ENCODE measurements around the gene AQP9.

AQP9 gene

DNA sequence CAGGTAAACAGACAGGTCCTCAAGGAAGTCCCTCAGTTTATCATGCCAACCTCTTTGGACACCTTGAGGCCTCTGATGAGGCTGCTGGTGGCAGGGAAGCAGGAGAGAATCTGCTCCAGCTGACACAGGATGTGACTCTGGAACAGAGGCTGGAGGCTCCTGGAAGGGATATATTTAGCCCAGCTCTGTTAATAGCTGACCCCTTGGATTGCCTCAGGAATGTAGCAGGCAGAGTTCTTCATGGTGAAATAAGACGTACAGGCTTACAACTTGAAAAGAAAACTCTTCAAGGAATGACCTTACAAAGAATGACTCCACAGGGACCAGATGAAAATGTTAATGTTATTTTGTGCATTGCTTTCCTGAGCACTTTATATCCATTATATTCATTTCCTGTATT lies 90.5 kb downstream of the AQP9 start:
- peak; percentile 49 for DNase-seq

GRCh38 chr15:58229297-58229768 lies 91.2 kb downstream of the AQP9 start:
- DNase-seq, result no peak

- no peak for DNase-seq
Measured at GRCh38 chr15:58232281-58233065, 94.3 kb downstream of the AQP9 start.

DNA sequence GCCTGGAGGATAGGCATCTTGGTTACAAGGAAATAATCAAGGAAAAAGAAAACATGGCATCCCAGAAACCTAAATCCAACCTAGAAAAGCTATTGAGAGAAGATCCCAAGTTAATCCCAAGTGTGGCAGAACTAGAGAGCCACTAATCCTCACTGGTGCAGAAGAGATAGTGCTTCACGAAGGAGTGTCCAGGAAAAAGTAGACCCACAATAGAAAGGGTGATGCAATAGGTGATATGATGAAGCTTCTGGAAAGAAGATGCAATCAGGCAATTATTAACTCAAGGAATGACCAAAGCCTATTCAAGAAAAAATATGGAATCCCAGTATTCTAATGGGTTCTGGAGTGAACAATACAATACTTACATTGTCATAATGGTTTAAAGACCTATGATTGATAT lies 95.2 kb downstream of the AQP9 start:
- DNase-seq, result peak; percentile 23
